Fibroblast of lung (primary cell): ENCODE measurements around the gene TTC9C. TPM values are rescaled to one million over a fixed set of nuclear protein-coding genes. Genes with fewer than 3 reads are reported as not detected.

Source experiments
- DNase-seq, 2 donors: peaks; one replicate each; pipeline versions ENCODE4 v3.0.0 to v3.0.0-alpha.2; 2010; ENCODE audit warnings: low read depth in 2 of 2
- H2AFZ ChIP-seq: 2 replicates; pipeline ENCODE4 v1.5.1; 2012; ENCODE audit warnings: low read length, control low read depth, inconsistent platforms
- H3K27ac ChIP-seq: 2 replicates; pipeline ENCODE4 v1.5.1; 2011; ENCODE audit warnings: low read length, control low read depth; ENCODE audit not compliant: insufficient read depth
- H3K27me3 ChIP-seq: 2 replicates; pipeline ENCODE4 v1.5.1; 2011; ENCODE audit warnings: mild to moderate bottlenecking, low read length; ENCODE audit not compliant: control insufficient read depth, insufficient read depth
- H3K36me3 ChIP-seq: 2 replicates; pipeline ENCODE4 v1.5.1; 2011; ENCODE audit warnings: low read length; ENCODE audit not compliant: control insufficient read depth, insufficient read depth
- H3K4me1 ChIP-seq: 2 replicates; pipeline ENCODE4 v1.5.1; 2011; ENCODE audit warnings: low read length; ENCODE audit not compliant: control insufficient read depth, insufficient read depth; ENCODE audit errors: extremely low read depth
- H3K4me2 ChIP-seq: 2 replicates; pipeline ENCODE4 v1.5.1; 2011; ENCODE audit warnings: low read length, control low read depth; ENCODE audit not compliant: insufficient read depth; ENCODE audit errors: extremely low read depth
- H3K4me3 ChIP-seq, 4 experiments: fragments of 200-600 bp in 1 of 4; sonication (generic) in 1 of 4; replicated peaks in 1 of 4; 2 replicates each; pipeline ENCODE4 v1.5.1; 2011 to 2016; ENCODE audit warnings: low read length in 4 of 4, low read depth in 3 of 4, mild to moderate bottlenecking in 3 of 4, control low read depth in 2 of 4, inconsistent platforms in 1 of 4, mixed read lengths in 1 of 4; ENCODE audit not compliant: insufficient read depth in 1 of 4; ENCODE audit errors: control extremely low read depth in 1 of 4
- H3K79me2 ChIP-seq: 2 replicates; pipeline ENCODE4 v1.5.1; 2012; ENCODE audit warnings: mild to moderate bottlenecking, low read length, inconsistent platforms; ENCODE audit not compliant: control insufficient read depth, insufficient read depth
- H3K9ac ChIP-seq: 2 replicates; pipeline ENCODE4 v1.5.1; 2011; ENCODE audit warnings: mild to moderate bottlenecking, low read length, control low read depth; ENCODE audit not compliant: insufficient read depth
- H3K9me3 ChIP-seq: 2 replicates; pipeline ENCODE4 v1.5.1; 2012; ENCODE audit warnings: low read depth, low read length; ENCODE audit not compliant: control insufficient read depth, insufficient read depth
- H4K20me1 ChIP-seq: 2 replicates; pipeline ENCODE4 v1.5.1; 2011; ENCODE audit warnings: low read length; ENCODE audit not compliant: control insufficient read depth, insufficient read depth; ENCODE audit errors: extremely low read depth
- EZH2 ChIP-seq: IDR thresholded peaks from 2 replicates; pipeline ENCODE4 v1.5.1; 2012; ENCODE audit warnings: low read length, control low read depth, mild to moderate bottlenecking; ENCODE audit errors: missing control alignments
- polyA plus RNA-seq, 2 donors: library from polyadenylated mRNA; depleted of rRNA in 1 of 2; stranded (reverse) in 1 of 2; unstranded in 1 of 2; fragments of >200 nt; gene quantifications; 2 replicates each; pipeline ENCODE4 v1.2.1, GENCODE V29; 2011 to 2012; ENCODE audit warnings: missing spikeins in 1 of 2
- total RNA-seq: library from RNA; depleted of rRNA; stranded (reverse); fragments of >200 nt; gene quantifications from 2 replicates; pipeline ENCODE4 v1.2.1, GENCODE V29; 2014
- TF ChIP-seq, protein P1 (sequence below), 2 donors: IDR thresholded peaks in 1 of 2; conservative IDR thresholded peaks in 1 of 2; 1 replicate in 1 of 2; 2 replicates in 1 of 2; pipeline ENCODE4 v1.5.1; 2011 to 2012; ENCODE audit warnings: low read length in 2 of 2, control low read depth in 1 of 2, inconsistent platforms in 1 of 2, low read depth in 1 of 2, mild to moderate bottlenecking in 1 of 2

Gene TTC9C
- total and polyA plus RNA-seq, 2 donors (not counting 1 experiment from before 2014, with no cell fraction given) = 26.1 to 44.4 TPM

DNA sequence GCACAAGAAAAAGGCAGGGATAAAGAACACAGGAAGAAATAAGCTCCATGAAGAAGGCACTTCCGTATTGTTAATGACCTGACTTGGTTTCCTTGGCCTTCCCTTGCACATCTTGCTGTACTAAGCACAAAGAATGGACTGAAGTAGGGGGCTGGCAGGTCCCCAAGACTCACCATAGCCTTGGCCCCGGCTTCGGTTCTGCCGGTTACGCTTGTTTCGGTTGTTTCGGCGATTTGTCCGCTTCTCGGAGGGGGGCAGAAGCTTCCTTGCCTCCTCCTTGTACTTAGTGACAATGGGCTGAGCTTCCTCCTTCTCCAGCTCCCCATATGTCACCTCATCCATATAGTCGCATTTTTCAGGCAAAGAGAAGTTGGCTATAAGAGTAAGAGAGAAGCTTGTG lies 11.5 kb upstream of the TTC9C start:
- Histone ChIP-seq H3K27ac (no peak overlapping the region), H3K4me1 (peaks cover 3% of the 10 kb centered on the region), H3K9me3 (no peaks in the 10 kb centered on the region), H3K4me2 (no peak overlapping the region), H3K9ac (no peak overlapping the region), H3K27me3 (no peaks in the 10 kb centered on the region), H4K20me1 (no peaks in the 10 kb centered on the region), H2AFZ (no peak overlapping the region), H3K36me3 (peaks cover 37% of the 10 kb centered on the region), H3K4me3 (no peak overlapping the region), H3K79me2 (peaks cover 48% of the 10 kb centered on the region)
- no peak for DNase-seq
- TF ChIP-seq EZH2 = no peak
- TF ChIP-seq, protein P1, sequence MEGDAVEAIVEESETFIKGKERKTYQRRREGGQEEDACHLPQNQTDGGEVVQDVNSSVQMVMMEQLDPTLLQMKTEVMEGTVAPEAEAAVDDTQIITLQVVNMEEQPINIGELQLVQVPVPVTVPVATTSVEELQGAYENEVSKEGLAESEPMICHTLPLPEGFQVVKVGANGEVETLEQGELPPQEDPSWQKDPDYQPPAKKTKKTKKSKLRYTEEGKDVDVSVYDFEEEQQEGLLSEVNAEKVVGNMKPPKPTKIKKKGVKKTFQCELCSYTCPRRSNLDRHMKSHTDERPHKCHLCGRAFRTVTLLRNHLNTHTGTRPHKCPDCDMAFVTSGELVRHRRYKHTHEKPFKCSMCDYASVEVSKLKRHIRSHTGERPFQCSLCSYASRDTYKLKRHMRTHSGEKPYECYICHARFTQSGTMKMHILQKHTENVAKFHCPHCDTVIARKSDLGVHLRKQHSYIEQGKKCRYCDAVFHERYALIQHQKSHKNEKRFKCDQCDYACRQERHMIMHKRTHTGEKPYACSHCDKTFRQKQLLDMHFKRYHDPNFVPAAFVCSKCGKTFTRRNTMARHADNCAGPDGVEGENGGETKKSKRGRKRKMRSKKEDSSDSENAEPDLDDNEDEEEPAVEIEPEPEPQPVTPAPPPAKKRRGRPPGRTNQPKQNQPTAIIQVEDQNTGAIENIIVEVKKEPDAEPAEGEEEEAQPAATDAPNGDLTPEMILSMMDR (conservative IDR thresholded peaks at IDR 0.05 in 1 of 2, IDR thresholded peaks at IDR 0.05 in 1 of 2; ENCODE audit: low read depth in 1 of 2, low read length in 2 of 2) = no peak

DNA sequence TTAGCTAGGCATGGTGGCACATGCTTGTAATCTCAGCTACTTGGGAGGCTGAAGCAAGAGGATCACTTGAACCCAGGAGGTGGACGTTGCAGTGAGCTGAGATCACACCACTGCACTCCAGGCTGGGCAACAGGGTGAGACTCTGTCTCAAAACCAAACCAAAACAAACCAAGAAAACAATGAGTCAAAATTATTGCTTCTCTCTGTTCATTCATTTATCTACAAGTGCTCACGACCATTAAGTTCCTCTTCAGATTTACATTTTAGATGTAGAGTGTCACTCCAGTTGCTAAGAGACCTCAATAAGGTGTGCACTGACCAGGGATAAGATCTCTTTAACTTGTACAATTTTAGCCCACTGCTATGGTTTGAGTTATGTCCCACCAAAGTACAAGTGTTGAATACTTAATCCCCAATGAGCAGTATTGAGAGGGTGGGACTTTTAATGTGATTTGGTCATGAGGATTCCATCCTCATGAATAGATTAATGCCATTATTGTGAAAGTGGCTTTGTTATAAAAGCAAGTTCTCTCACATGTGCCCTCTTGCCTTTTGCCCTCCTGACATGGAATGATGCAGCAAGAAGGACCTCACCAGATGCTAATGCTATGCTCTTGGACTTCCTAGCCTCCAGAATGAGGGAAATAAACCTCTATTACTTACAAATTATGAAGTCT lies 8.8 kb upstream of the TTC9C start:
- peaks cover 35% of the 10 kb centered on the region for H3K36me3 ChIP-seq
- no peaks in the 10 kb centered on the region for H3K4me1 ChIP-seq
- peak overlapping the region; percentile 16 for H3K27ac ChIP-seq

DNA sequence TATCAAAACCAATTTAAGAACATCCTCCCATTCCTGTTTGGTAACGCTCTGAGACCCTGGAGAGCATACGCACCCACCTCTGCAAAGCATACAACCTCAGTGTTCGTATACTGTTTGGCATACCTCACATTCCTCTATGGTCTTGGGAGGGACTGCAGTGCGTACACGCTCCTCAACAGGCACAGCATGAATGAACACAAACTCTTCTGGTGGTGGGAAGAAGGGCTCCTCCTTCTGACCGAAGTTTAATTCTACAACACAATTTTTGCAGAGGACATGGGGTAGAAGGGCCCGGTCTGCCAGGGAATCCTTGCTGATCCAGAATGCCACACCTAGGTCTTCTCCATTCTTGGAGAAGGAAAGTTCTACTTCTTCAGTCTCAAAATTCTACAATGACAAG lies 6.3 kb upstream of the TTC9C start:
- TF ChIP-seq, protein P1 (conservative IDR thresholded peaks at IDR 0.05 in 1 of 2, IDR thresholded peaks at IDR 0.05 in 1 of 2; ENCODE audit: low read depth in 1 of 2, low read length in 2 of 2) = peak in 1 of 2 donors; percentile 6
- no peak for TF ChIP-seq EZH2
- Histone ChIP-seq H3K27me3 (no peaks in the 10 kb centered on the region), H3K9ac (no peak overlapping the region), H3K4me1 (no peaks in the 10 kb centered on the region), H3K4me3 (no peak overlapping the region), H3K36me3 (peaks cover 23% of the 10 kb centered on the region), H4K20me1 (peaks cover 4% of the 10 kb centered on the region), H3K4me2 (no peak overlapping the region), H3K27ac (no peak overlapping the region), H2AFZ (no peak overlapping the region), H3K79me2 (peaks cover 83% of the 10 kb centered on the region), H3K9me3 (no peaks in the 10 kb centered on the region)
- DNase-seq = peak in 1 of 2 donors; percentile 47

More for the DNA sequence above, 8.8 kb upstream of the TTC9C start:
- Histone ChIP-seq H4K20me1 (no peaks in the 10 kb centered on the region), H3K4me3 (no peak overlapping the region), H3K27me3 (no peaks in the 10 kb centered on the region), H3K4me2 (no peak overlapping the region), H3K79me2 (peaks cover 72% of the 10 kb centered on the region), H3K9me3 (no peaks in the 10 kb centered on the region), H3K9ac (no peak overlapping the region), H2AFZ (no peak overlapping the region)
- no peak for TF ChIP-seq EZH2
- DNase-seq = peak in 1 of 2 donors; percentile 32
